Uterus (tissue), 4 donors: ENCODE data around the gene ANKIB1. TPM values are rescaled to one million over a fixed set of nuclear protein-coding genes. Genes with fewer than 3 reads are reported as not detected.

Experiments
- DNase-seq, 2 donors: peaks; one replicate each; pipeline ENCODE4 v3.0.0-alpha.2; 2019 to 2020
- H3K27ac ChIP-seq, 2 donors: fragments of 200-600 bp; sonication (generic); 1 replicate in 1 of 2; 2 replicates in 1 of 2; pipeline ENCODE4 v1.5.1; 2016 to 2018
- H3K27me3 ChIP-seq, 2 donors: fragments of 200-600 bp; sonication (generic); one replicate each; pipeline ENCODE4 v1.5.1; 2018 to 2019; ENCODE audit warnings: control low read depth in 1 of 2
- H3K36me3 ChIP-seq, 2 donors: fragments of 200-600 bp; sonication (generic); one replicate each; pipeline ENCODE4 v1.5.1; 2019; ENCODE audit warnings: control low read depth in 1 of 2
- H3K4me1 ChIP-seq, 2 donors: fragments of 200-600 bp; sonication (generic); one replicate each; pipeline ENCODE4 v1.5.1; 2018 to 2019; ENCODE audit warnings: control low read depth in 1 of 2
- H3K4me3 ChIP-seq, 2 donors: fragments of 200-600 bp; sonication (generic); 1 replicate in 1 of 2; 2 replicates in 1 of 2; pipeline ENCODE4 v1.5.1; 2018 to 2019; ENCODE audit warnings: mild to moderate bottlenecking in 1 of 2
- H3K9me3 ChIP-seq, 2 donors: fragments of 200-600 bp; sonication (generic); one replicate each; pipeline ENCODE4 v1.5.1; 2019; ENCODE audit warnings: control low read depth in 1 of 2
- POLR2A ChIP-seq, 2 donors: fragments of 450-650 bp; IDR thresholded peaks; one replicate each; pipeline ENCODE4 v1.6.1; 2016; ENCODE audit warnings: antibody characterized with exemption in 2 of 2, mild to moderate bottlenecking in 1 of 2, moderate library complexity in 1 of 2
- intact Hi-C: fragments of 100-400 bp; cut with DNase I; formaldehyde crosslinking; loops from one replicate; pipeline ENCODE4 v1.15.1; 2023; ENCODE audit warnings: low total_unique reads
- total RNA-seq, 4 donors: library from RNA; depleted of rRNA in 3 of 4; stranded (reverse); fragments of >200 nt in 3 of 4; gene quantifications; one replicate each; pipeline versions ENCODE4 v1.1.0 to v1.2.4, GENCODE V29; 2014 to 2023
- TF ChIP-seq, protein P1 (sequence below), 4 experiments: fragments of 200-600 bp in 2 of 4; fragments of 450-650 bp in 2 of 4; sonication (generic) in 2 of 4; IDR thresholded peaks; one replicate each; pipeline ENCODE4 v1.5.1; 2016 to 2019; ENCODE audit warnings: antibody characterized with exemption in 4 of 4, mild to moderate bottlenecking in 2 of 4, moderate library complexity in 1 of 4
- donor health status: DM: yes; HTN: yes; CAD: no.

The ANKIB1 gene
- total RNA-seq, 4 donors from 2014 or later = 27.4 to 100.0 (median 54.6) TPM

DNA sequence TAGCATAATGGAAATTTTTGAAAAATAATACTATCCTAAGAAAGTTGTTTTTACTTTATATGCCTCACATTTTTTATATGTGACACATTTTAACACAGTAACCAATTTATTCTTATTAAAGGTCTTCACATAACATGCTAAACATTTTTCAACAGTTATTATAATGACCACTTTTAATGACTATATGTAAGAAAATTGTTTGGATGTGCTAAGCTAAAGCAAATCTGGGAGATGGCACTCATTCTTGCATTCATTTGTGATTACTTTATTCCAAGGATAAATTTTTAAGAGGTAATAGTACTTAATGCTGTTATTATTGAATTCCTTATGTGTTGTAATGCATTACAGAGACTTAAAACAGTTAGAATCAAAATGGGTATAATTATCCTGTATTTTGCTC, 88.1 kb downstream of the ANKIB1 start:
- H3K27ac ChIP-seq = no peak overlapping the region
- DNase-seq = no peak
- H3K36me3 ChIP-seq = no peaks in the 10 kb centered on the region
- TF ChIP-seq, protein P1, sequence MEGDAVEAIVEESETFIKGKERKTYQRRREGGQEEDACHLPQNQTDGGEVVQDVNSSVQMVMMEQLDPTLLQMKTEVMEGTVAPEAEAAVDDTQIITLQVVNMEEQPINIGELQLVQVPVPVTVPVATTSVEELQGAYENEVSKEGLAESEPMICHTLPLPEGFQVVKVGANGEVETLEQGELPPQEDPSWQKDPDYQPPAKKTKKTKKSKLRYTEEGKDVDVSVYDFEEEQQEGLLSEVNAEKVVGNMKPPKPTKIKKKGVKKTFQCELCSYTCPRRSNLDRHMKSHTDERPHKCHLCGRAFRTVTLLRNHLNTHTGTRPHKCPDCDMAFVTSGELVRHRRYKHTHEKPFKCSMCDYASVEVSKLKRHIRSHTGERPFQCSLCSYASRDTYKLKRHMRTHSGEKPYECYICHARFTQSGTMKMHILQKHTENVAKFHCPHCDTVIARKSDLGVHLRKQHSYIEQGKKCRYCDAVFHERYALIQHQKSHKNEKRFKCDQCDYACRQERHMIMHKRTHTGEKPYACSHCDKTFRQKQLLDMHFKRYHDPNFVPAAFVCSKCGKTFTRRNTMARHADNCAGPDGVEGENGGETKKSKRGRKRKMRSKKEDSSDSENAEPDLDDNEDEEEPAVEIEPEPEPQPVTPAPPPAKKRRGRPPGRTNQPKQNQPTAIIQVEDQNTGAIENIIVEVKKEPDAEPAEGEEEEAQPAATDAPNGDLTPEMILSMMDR (IDR thresholded peaks at IDR 0.05) = no peak
- no peak for TF ChIP-seq POLR2A (IDR thresholded peaks at IDR 0.05)
- no peaks in the 10 kb centered on the region for H3K9me3 ChIP-seq
- no peaks in the 10 kb centered on the region for H3K27me3 ChIP-seq
- H3K4me1 ChIP-seq = no peaks in the 10 kb centered on the region
- no peak overlapping the region for H3K4me3 ChIP-seq
- intact Hi-C loops = no loop called here

DNA sequence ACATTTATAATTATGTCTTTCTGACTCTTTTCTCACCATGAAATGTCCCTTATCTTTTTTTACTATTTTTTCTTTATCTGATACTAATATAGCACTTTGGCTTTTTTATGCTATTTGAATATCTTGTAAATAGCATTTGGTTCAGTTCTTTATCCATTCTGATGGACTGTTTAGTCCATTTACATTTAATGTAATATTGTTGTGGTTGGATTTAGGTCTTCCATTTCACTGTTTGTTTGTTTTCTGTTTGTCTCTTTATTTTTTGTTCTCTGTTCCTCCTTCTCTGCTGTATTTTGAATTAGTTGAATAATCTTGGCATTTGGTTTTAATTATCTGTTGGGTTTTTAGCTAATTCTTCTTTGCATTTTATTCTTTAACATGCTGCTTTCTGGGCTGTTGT, 89.8 kb downstream of the ANKIB1 start:
- intact Hi-C loops = no loop called here
- DNase-seq = no peak
- no peak for TF ChIP-seq POLR2A (IDR thresholded peaks at IDR 0.05)
- TF ChIP-seq, protein P1 (IDR thresholded peaks at IDR 0.05) = no peak

DNA sequence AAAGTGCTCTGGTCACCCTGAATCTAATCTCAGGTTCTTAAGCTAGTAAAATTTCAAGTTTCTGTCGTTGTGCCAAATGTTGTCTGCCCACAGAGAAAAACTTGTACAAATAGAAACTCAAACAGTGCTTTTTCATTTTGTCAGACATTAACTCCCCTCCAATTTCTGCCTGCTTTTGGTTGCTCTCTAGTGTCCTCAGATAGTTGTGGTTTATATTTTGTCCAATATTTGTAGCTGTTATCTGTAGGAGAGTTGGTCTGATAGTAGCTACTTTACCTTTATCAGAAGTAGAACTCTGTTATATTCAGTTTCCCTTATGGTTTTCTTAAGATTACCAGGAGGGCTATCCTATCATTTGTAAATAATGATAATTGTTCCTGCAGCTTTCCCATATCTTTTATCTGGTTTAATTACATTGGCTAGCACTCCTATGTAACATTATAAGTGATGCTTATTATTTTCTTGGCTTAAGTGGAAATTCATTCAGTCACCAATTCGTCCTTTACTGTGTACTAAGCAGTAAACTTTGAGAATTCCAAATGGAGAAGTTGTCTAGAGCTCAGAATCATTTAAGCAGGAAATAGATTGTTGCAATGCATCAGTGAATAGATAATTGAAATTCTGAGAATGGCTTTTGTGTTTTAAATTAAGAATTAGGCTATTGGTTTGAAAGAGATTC, 91.0 kb downstream of the ANKIB1 start:
- no peaks in the 10 kb centered on the region for H3K36me3 ChIP-seq

More for the DNA sequence above, 89.8 kb downstream of the ANKIB1 start:
- no peaks in the 10 kb centered on the region for H3K4me1 ChIP-seq
- no peaks in the 10 kb centered on the region for H3K27me3 ChIP-seq
- no peaks in the 10 kb centered on the region for H3K9me3 ChIP-seq
- H3K4me3 ChIP-seq = no peak overlapping the region
- no peaks in the 10 kb centered on the region for H3K36me3 ChIP-seq
- no peak overlapping the region for H3K27ac ChIP-seq

DNA sequence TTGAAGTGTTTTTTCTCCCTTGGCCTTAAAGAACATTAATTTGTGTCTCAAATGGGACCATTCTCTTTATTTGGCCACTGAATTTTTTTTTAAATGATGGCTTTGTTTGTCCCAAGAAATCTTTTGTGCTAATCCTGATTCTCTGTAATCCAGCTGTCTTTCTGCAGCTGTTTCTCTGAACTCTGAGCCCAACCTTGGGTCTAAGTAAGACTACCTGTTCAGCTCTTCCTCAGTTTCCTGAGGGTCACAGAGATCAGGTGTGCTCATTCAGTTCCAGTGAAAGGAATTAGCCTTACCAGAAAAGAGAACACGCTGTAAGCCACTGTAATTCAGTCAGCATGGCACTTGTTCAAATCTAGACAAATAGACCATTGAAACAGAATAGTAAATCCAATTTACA, 94.2 kb downstream of the ANKIB1 start:
- H3K9me3 ChIP-seq = no peaks in the 10 kb centered on the region
- H3K4me1 ChIP-seq = no peaks in the 10 kb centered on the region
- TF ChIP-seq POLR2A (IDR thresholded peaks at IDR 0.05) = no peak
- TF ChIP-seq, protein P1 (IDR thresholded peaks at IDR 0.05) = no peak
- DNase-seq = no peak
- no peaks in the 10 kb centered on the region for H3K36me3 ChIP-seq
- H3K4me3 ChIP-seq = no peak overlapping the region
- no peak overlapping the region for H3K27ac ChIP-seq
- intact Hi-C loops = no loop called here
- H3K27me3 ChIP-seq = no peaks in the 10 kb centered on the region

More for the DNA sequence above, 91.0 kb downstream of the ANKIB1 start:
- H3K4me1 ChIP-seq = no peaks in the 10 kb centered on the region
- H3K4me3 ChIP-seq = no peak overlapping the region
- H3K27me3 ChIP-seq = no peaks in the 10 kb centered on the region
- no peak for TF ChIP-seq POLR2A (IDR thresholded peaks at IDR 0.05)
- TF ChIP-seq, protein P1 (IDR thresholded peaks at IDR 0.05) = no peak
- H3K27ac ChIP-seq = no peak overlapping the region
- no peak for DNase-seq
- H3K9me3 ChIP-seq = no peaks in the 10 kb centered on the region
- intact Hi-C loops = no loop called here

DNA sequence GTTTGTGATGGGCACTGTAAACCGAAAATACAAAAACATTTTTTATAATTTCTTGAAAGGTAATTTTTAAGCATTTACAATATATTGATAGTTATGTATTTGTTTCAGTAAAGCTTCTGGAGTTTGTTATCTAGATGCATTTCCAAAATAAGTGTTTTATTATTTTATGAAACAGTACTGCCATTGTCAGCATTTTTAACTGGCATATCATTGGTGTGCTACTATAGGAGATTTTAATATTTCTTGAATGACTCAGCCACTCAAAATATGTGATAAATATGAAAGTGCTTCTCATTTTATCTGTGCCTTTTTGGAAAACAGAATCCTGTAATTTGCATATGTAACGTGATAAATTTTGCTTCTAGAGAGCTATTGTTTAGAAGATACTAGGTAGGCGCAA, 97.9 kb downstream of the ANKIB1 start:
- Histone ChIP-seq H3K27me3 (no peaks in the 10 kb centered on the region), H3K4me1 (no peaks in the 10 kb centered on the region), H3K27ac (no peak overlapping the region), H3K4me3 (no peak overlapping the region), H3K9me3 (no peaks in the 10 kb centered on the region), H3K36me3 (no peaks in the 10 kb centered on the region)
- DNase-seq = no peak
- intact Hi-C loops = no loop called here
- no peak for TF ChIP-seq POLR2A (IDR thresholded peaks at IDR 0.05)
- TF ChIP-seq, protein P1 (IDR thresholded peaks at IDR 0.05) = no peak
